Activated T-helper 9 cell treated with anti-CD3 and anti-CD28 coated beads, Interleukin-2, amount 50 U/mL, for 16 hours (primary cell): ENCODE measurements around the gene HS2ST1.
"Not testable (repeated sequence)": the region's sequence is repeated elsewhere in the genome, so short reads cannot be mapped to it uniquely, and the experiment has no call there.

Experiments
- DNase-seq: peaks from one replicate; pipeline ENCODE4 v3.0.0-alpha.2; 2020; ENCODE audit warnings: low read depth

The HS2ST1 gene

DNA sequence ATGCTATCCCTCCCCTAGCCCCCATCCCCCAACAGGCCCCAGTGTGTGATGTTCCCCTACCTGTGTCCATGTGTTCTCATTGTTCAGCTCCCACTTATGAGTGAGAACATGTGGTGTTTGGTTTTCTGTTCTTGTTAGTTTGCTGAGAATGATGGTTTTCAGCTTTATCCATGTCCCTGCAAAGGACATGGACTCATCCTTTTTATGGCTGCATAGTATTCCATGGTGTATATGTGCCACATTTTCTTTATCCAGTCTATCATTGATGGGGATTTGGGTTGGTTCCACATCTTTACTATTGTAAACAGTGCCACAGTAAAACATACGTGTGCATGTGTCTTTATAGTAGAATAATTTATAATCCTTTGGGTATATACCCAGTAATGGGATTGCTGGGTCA lies 152.3 kb downstream of the HS2ST1 start:
- DNase-seq, result not testable (repeated sequence)

DNA sequence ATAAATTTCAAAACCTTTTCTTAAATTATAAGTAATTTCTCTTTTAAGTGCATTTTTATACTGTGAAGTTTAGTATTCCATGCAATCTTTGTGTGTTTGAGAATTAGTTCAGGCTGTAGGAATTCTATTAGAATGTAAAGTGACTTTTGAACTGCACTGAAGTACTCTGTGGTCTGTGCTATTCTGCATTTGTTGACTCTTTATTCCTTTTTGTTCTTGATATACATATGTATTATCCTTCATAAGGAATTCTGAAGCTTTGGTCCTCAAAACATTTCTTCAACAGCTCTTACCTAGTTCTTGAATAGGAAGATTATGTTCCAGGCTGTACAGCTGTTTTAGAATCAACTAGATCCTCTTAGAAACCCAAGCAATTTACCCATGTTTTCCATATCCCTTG lies 158.0 kb downstream of the HS2ST1 start:
- no peak for DNase-seq

DNA sequence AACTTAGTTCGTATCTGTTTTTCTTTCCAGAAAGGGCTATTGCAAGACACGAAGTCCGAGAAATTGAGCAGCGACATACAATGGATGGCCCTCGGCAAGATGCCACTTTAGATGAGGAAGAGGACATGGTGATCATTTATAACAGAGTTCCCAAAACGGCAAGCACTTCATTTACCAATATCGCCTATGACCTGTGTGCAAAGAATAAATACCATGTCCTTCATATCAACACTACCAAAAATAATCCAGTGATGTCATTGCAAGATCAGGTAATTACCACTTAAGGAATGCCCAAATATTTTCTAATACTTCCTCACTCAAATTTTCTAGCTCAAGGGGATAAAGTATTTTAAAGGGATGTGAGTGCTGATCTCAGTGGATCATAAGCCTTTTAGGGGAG lies 158.5 kb downstream of the HS2ST1 start:
- no peak for DNase-seq

DNA sequence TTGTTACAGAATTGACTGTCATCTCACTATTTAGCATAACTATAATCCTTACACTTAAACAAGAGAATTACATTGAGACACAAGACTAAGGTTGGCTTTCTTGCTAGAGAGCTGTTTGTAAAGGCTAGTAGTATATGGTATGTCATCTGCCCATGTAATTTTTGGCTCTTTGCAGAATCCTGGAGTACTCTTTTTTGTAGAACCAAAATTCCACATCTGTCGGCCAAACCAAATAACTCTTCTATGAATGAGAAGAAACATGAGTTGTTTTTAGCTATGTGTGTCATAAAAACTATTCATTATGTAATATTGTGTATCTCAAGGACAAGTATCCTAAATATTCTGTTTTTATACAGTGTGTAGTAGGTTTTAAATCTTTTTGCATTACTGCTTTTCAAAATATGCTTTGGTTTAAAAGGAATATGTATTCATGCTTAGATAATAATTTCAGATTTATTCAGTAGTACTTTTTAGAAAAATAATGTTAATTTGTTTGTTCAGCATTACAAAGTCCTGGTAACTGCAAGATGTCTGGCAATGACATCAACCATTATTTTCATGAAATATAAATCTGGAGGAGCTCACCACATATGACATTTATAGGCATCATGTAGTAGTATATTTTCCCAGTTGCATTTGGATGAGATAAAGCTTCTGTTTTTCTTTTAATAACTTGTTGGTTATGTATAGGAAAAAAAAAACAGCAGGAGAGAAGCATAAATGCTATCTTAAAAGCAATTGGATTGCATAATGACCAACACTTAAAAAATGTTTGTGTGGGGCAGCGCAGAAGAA lies 159.8 kb downstream of the HS2ST1 start:
- no peak for DNase-seq

DNA sequence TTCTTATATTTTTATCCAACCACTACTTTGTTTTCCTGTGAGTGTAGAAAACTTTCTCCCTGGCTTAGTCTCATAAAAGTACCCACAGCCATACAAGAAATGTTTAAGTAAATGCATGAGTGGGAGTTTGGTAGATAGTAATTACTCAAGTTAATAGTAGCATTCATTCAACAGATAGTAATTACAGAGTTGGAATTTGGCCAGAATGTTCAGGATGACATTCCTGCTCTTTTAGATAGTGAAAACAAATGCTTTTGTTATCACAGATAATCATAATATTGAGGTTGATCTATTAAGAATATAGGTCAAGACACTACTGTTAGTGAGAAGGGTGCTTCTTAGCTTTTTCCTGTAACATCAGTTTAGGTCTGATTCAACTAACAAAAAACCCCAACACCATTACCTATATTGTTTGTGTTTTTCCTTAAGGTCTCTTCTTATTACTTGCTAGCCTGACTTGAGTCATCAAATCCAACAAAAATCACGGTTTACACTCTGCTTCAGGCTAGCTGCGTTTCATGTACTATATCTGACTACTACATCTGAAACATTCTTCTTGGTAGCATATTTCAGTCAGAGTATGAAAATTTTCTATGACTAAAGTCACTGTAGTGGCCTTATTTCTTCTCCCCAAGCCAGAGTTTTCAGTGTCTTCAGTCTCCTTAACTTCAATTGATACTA lies 163.7 kb downstream of the HS2ST1 start:
- DNase-seq, result no peak

DNA sequence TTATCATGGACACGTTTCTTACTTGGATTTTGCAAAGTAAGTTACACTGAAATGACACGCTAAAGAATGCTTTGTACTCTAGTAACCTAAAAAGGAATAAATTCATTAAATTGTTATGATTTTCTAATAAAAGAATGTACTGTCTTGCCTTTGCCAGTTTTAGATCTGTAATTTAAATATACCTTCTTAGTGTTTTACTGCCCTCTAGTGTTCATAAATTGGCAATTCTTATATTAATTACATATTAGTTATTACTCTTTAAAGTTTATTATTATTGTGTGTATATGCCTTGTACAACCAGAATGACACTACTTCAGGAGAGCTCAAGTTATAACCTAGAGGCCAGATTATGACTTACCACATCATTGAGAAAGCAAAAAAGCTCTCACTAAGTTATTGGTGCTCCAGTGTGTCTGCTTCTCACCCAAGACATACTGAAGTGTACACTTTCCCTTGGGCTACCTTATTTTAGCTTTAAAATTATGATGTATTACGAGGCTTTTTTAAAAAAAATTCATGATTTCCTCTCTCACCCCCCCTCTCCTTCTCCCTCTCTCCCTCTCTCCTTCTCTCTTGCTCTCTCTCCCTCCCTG lies 169.9 kb downstream of the HS2ST1 start:
- DNase-seq, result no peak

DNA sequence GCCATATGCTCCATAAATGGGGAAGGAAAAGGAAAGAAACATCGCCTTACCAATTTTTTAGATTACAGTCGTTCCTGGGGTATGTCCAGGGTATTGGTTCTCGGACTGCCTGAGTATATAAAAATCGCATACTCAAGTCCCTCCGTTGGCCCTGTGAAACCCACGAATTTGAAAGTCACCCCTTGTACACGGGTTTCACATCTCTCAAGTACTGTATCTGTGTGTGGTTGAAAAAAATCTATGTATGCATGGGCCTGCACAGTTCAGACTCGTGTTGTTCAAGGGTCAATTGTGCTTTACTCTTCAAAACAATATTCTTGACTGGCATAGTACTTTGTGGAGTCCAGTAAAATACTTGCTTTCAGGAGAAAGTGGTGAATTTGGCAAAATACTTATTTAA lies 171.7 kb downstream of the HS2ST1 start:
- DNase-seq, result no peak

DNA sequence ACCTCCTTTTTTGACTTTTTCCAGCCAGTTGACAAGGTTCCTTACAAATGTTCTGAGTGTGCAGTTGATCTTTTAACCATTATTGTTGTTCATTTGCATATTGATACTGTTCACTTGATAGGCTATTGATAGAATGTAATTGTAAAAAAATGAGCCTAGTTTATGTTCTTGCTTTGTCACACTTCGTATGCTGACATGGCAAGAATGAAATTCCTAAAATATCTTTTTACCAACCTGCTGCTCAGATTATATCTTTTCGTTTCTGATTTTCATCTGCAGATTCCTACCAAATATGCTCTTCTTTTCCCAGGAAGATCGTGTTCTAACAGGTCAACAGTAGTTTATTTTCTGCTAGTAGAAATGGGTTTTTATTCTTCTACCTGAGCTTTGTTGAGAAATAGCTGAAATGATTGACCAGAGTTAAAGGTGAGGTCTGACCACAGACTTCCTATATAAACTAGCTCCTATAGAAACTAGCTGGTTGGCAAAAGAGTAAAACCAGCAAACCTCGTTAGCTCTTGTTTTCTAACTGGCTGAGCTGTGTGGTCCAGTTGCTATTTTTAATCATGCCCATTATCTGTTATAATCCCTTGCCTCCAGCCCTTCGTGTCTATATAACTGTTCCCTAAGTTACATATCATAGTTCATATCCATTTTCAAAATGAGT lies 174.8 kb downstream of the HS2ST1 start:
- no peak for DNase-seq

DNA sequence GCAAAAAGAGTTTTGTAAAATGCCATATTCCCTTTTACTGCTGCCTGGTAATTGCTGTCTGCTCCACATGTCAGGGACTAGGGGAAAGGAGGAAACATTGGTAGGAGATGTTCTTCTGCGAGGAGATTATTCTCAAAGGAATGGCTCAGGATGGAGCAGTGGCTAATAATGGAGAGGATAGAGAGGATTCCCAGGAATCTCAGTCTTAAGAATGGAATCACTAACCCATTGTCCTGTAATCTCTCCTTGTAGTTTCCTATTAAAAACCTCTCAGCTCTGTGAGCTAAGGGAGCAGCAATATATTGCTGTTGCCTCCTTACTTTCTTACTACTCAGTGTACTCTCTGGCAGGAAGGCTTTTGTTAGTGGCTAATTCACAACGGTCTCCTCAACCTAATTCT lies 175.4 kb downstream of the HS2ST1 start:
- DNase-seq, result no peak

DNA sequence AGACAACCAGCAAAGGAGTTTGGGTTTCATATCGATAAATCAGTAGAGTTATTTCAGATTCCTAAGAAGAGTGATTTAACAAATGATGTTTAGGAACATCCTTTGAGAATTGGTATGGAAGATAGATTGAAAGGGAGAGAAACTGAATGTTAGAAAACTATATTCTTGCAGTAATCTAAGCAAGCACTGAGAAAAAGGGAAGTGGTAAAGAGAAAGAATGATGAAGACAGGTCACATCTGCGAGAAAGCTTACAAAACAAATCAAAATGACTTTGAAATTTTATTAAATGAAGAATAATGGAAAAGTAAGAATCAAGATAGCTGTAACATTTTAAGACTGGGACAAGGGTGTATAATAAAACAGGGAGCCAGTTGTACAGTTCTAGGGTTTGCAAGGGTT lies 177.0 kb downstream of the HS2ST1 start:
- DNase-seq, result no peak

DNA sequence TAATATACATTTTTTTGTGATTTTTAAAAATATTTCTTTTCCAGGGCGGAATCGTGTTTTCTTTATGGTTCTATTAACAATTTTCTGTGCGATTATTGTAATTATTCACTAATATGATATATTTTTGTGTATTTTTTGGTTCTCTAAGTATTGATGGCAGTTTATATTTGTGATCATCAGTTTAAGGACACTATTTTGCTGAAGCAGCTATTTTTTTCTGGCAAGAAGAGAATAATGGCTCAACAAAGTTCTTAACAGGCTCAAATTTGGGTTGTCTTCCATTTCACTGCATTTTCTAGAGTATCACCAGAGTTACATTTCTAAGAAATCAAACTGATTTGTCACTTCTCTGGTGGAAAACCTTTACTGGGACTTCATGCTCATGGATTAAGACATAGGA lies 178.4 kb downstream of the HS2ST1 start:
- DNase-seq, result no peak

DNA sequence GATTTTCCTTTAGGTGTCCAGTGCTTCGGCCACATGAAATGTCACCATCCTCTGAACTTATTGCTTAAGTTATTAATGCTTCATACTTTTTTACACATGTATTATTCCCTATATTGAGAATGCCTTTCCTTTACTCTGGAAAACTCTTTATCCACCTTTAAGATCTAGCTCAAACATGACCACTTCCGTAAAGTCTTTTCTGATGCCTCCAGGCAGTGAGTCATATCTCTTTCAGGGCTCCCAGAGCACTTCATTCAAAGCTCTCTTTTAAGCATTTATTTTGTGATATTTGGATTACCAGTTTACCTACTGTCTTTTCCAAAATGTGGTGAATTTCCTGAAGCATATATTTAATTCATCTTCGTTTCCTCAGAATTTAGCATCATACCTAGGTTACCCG lies 178.9 kb downstream of the HS2ST1 start:
- DNase-seq, result no peak

DNA sequence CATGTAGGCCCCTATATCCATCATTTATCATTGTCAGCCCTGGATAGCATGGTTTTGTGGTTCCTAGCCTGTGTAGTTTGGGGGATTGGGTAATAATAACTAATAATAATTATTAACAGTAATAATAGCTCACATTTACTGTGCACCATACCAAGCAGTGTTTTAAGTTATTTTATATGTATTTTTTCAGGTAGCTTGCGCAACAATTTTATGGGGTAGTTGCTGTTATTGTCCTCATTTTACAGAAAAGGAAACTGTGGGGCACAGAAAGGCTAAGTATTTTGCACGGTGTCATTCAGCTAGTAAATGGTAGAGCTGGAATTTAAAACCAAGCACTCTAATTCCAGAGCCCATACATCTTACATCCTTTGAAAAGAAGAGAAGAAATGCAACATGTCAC lies 179.8 kb downstream of the HS2ST1 start:
- no peak for DNase-seq

DNA sequence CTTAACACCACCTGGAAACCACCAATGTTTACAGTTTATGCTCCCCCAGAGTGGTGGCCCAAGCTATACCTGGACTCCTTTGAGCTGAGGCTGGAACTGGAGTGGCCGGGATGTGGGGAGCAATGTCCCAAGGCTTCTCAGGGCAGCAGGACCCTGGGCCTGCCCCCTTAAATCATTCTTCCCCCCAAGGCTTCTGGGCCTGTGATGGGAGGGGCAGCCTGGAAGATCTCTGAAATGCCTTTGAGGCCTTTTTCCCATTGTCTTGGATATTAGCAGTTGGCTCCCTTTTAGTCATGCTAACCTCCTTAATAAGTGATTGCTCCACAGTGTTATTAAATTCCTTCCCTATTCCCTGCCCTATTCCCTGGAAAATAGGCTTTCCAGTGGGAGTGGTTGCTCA lies 185.8 kb downstream of the HS2ST1 start:
- DNase-seq, result no peak

DNA sequence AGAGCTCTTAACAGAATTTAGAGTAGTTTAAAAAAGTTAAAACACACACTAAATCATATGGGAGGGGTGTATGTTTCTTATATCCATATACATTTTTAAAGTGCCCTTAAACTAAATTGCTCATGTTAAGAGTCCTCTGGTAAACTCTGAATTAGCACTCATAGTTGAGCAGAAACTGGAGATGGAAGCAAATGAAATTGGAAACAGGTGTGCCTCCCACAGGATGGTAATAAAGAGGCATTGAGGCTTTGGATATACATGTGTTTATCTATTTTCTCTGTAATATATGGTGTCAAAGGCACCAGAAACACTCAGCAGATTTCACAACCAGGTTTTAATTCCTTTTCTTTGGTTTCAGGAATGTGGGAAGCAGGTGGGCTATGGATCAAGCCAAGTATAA lies 188.6 kb downstream of the HS2ST1 start:
- DNase-seq, result no peak

DNA sequence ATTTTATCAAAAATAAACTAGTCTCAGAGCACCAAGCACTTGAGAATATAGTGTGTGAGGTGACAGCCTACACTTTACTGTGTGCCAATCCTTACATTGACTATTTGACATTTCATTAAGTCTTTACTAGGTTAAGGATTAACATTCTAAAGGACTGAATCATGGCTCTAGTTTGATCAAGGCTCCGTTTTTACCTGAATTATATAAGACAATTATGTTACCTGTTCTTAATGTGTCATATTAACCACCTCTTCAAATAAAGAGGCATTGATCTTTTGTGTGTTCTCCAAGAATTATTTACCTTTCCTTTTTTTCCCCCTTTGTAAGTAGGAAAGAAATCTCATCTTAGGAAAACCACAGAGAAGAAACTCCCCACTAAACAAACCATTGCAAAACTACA lies 189.7 kb downstream of the HS2ST1 start:
- DNase-seq, result no peak

DNA sequence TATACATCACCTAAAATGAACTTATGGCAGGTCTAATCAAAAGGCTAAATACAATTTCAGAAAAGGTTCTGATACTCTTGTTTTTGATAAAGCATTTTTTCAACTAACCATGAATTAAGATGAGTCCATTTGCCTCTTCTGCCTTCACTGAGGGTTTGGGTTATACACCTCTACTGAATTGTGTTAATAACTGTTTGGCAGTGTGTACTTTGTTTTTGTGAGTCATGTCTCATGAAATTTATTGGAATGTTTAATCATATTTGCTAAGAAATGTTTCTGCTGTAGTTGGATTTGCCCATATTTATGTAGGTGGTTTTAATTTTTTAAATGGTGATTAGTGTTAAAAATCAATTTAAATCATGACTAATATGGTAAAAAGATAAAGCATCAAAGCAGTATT lies 190.5 kb downstream of the HS2ST1 start:
- DNase-seq, result no peak

DNA sequence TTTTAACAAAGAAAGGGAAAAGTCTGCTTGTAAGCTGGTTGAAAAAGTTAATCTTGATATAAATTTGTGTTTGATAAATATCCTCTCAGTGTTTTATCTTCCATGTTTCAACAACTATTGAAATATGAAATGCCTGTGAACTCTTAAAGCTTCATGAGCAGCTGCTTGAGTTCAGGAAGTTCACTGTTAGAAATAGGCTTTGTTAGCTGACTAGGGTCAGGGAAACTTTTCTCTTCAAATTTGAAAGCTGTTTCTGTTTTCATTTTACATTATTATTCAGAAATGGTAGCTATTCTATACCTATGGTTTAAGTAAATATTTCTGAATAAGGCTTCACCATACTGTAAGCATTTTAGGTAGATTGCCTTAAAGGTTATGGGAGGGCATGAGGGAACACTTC lies 191.7 kb downstream of the HS2ST1 start:
- DNase-seq, result no peak

DNA sequence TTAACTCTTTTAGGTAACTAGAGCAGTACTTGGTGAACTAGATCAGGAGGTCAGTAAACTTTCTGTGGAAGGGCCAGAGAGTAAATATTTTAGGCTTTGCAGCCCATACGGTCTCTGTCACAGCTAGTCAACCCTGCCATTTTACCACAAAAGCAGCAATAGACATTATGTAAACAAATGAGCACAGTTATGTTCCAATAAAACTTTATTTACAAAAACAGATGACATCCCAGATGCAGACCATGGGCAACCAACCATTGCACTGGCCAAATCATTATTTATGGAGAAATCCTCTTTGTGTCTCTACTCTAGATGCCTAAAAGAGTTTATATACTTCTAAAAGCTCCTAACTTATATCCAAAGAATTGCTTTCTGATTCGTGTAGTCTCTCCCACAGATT lies 192.4 kb downstream of the HS2ST1 start:
- DNase-seq, result no peak

DNA sequence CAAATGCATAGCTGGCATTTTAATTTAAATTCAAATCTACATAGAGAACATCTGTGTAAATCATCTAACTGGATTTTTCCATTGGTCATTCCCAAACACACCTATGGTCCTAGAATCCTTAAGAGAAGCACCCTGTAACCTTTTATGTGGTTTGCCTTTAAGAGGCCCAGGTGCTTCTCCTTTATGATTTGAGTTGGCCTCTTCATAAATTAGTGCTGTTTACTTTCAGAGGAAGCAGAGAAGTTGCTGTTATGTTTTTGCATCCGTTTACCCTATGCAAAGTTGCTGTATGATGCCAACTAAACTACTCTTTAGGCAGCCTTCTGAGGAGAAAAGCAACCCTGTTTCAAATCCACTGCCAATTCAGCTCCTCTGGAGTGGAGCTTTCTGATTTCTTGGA lies 193.8 kb downstream of the HS2ST1 start:
- no peak for DNase-seq

DNA sequence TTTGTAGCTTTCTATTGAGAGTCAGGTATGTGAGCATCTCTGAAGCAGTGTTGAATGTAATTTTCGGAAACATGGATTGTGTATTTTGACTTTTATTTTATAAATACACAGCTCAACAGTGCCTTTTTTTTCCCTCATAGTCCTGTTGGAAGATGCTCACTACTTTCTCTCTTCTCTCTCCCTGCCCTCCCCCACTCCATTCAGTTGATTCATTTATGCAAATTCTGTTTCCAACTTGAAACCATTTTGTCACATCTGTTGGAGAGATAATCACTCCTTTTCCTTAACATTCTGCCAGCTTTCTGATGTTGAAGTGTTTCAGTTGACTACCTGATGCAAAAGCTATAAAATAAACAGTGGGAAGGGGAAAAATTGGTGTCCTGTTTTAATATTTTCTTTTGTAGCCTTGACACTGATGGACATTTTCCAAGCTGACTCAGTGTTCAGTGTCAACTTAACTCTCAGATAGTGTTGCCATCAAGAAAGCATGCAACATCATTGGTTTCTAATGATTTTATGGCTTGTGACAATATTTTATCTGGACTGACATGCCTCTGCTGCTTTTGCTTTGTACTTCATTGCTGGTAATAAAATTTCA lies 194.5 kb downstream of the HS2ST1 start:
- DNase-seq, result no peak

DNA sequence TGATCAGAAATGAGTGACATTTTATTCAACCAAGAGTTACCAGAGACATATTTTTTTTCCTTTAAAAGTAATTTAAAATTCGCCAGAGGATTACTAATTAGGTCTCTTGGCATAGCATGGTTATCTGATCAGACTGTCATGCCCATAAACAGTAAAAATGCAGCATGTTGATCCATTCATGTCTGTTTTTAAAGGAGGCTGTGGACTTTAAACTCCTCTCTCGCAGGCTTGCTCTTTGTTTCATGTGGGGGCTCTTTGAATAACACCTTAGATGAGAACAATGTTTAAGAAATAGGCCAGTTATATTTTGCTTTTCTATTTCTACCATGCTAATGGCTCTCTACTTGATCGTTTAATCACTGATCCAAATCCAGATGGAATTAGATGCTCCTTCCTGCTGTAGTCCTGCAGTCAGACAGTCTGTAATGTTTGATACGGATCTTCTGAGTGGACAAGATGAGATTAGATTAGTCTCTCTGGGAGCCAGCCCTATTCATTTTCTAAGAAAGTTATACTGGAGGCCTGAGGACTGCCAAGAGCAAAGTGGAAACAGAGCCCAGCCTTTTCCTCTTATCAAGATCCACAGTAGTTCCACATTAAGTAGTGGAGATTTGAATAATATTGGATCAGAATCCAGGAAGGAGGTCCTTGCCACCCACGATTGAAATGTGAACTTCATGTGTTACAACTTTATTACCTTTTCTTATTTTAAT lies 197.4 kb downstream of the HS2ST1 start:
- DNase-seq, result no peak
